ENCODE data around the gene FMNL2. TPM values are rescaled to one million over a fixed set of nuclear protein-coding genes. Genes with fewer than 3 reads are reported as not detected.

The FMNL2 gene
- total RNA-seq, 1 donor from 2014 or later: 34.3 TPM

DNA sequence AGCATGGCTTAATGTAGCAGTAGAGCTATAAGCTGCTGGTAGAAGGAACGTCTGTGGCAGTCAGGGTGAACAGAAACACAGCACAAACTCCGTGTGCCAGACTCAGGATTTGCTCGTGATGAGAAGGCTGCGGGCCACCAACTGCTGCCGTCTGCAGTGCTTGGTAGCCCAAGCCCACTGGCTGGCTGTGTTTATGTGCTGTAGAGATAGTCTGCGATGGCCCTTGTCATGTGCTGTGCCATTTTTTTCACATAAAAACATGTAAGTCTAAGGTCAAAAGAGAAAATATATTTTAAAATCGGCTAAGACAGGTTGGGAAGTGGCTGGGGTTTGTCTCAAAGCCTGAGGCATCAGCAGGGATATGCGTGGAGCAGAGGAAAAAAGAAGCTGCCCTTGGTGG lies 303.6 kb downstream of the FMNL2 start:
- Histone ChIP-seq H4K20me1 (ENCODE audit: insufficient read depth, low read length) (peaks cover 7% of the 10 kb centered on the region), H3K9ac (ENCODE audit: low read length) (no peak overlapping the region), H3K36me3 (ENCODE audit: insufficient read depth, low read length) (peaks cover 17% of the 10 kb centered on the region), H3K4me3 (ENCODE audit: insufficient read depth, low read depth, low read length) (no peak overlapping the region), H3K9me3 (ENCODE audit: insufficient read depth, low read depth, low read length) (no peaks in the 10 kb centered on the region), H3K4me1 (ENCODE audit: insufficient read depth, low read length) (no peaks in the 10 kb centered on the region), H3K27me3 (ENCODE audit: insufficient read depth, low read length) (no peaks in the 10 kb centered on the region), H3K79me2 (ENCODE audit: insufficient read depth, low read length) (no peaks in the 10 kb centered on the region), H2AFZ (ENCODE audit: low read depth, low read length) (no peak overlapping the region), H3K4me2 (ENCODE audit: low read length) (no peak overlapping the region), H3K27ac (ENCODE audit: low read depth, low read length) (no peak overlapping the region)
- TF ChIP-seq CTCF (IDR thresholded peaks at IDR 0.05; ENCODE audit: insufficient read depth, low read depth, low read length) (no peak), EZH2 (IDR thresholded peaks at IDR 0.05; ENCODE audit: insufficient read depth, low read length) (no peak)
- DNase-seq (ENCODE audit: low read depth): no peak
- peaks cover 11% of the 10 kb centered on the region for H3K4me1 Mint-ChIP-seq (ENCODE audit: low read depth, unreplicated experiment)
- peaks cover 26% of the 10 kb centered on the region for H3K36me3 Mint-ChIP-seq (ENCODE audit: low read depth, unreplicated experiment)
- H3K4me3 Mint-ChIP-seq (ENCODE audit: unreplicated experiment): no peak overlapping the region
- H3K27ac Mint-ChIP-seq (ENCODE audit: unreplicated experiment): no peak overlapping the region
- H3K27me3 Mint-ChIP-seq (ENCODE audit: low read depth, unreplicated experiment): no peaks in the 10 kb centered on the region
- H3K9me3 Mint-ChIP-seq (ENCODE audit: unreplicated experiment): no peaks in the 10 kb centered on the region
- FAIRE-seq: no peak

- Histone ChIP-seq H3K9me3 (ENCODE audit: insufficient read depth, low read depth, low read length) (no peaks in the 10 kb centered on the region), H4K20me1 (ENCODE audit: insufficient read depth, low read length) (no peaks in the 10 kb centered on the region), H3K27me3 (ENCODE audit: insufficient read depth, low read length) (no peaks in the 10 kb centered on the region), H2AFZ (ENCODE audit: low read depth, low read length) (no peak overlapping the region), H3K36me3 (ENCODE audit: insufficient read depth, low read length) (peaks cover 17% of the 10 kb centered on the region), H3K4me2 (ENCODE audit: low read length) (no peak overlapping the region), H3K4me3 (ENCODE audit: insufficient read depth, low read depth, low read length) (no peak overlapping the region), H3K9ac (ENCODE audit: low read length) (no peak overlapping the region), H3K27ac (ENCODE audit: low read depth, low read length) (no peak overlapping the region), H3K79me2 (ENCODE audit: insufficient read depth, low read length) (no peaks in the 10 kb centered on the region), H3K4me1 (ENCODE audit: insufficient read depth, low read length) (peaks cover 17% of the 10 kb centered on the region)
- Mint-ChIP-seq H3K4me1 (ENCODE audit: low read depth, unreplicated experiment) (peaks cover 17% of the 10 kb centered on the region), H3K36me3 (ENCODE audit: low read depth, unreplicated experiment) (peaks cover 19% of the 10 kb centered on the region), H3K27ac (ENCODE audit: unreplicated experiment) (no peak overlapping the region), H3K27me3 (ENCODE audit: low read depth, unreplicated experiment) (no peaks in the 10 kb centered on the region), H3K4me3 (ENCODE audit: unreplicated experiment) (no peak overlapping the region), H3K9me3 (ENCODE audit: unreplicated experiment) (no peaks in the 10 kb centered on the region)
- TF ChIP-seq CTCF (IDR thresholded peaks at IDR 0.05; ENCODE audit: insufficient read depth, low read depth, low read length) (no peak), EZH2 (IDR thresholded peaks at IDR 0.05; ENCODE audit: insufficient read depth, low read length) (no peak)
- DNase-seq (ENCODE audit: low read depth): no peak
- no peak for FAIRE-seq
Measured at GRCh38 chr2:152644189-152644873, 309.4 kb downstream of the FMNL2 start.

DNA sequence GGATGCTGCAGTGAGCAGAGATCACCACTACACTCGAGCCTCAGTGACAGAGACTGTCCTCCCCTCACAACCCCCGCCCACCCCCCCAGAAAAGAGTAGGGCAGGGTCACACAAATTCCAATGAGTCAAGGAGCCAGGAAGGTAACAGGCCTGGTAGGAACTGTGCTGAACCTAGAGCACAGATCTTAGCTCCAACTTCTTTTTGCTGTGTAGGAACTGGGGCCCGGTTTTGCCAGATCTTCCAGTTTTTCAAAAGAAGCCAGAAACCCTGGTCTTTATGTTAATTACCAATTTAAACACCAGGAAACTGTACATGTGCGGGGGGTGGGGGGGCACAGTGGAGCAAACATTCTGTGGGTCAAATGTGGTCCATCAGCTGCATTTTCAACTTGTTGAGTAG lies 311.3 kb downstream of the FMNL2 start:
- no peak overlapping the region for H2AFZ ChIP-seq (ENCODE audit: low read depth, low read length)
- H3K4me1 Mint-ChIP-seq (ENCODE audit: low read depth, unreplicated experiment): peaks cover 17% of the 10 kb centered on the region
- H3K27me3 ChIP-seq (ENCODE audit: insufficient read depth, low read length): no peaks in the 10 kb centered on the region
- H3K4me1 ChIP-seq (ENCODE audit: insufficient read depth, low read length): peaks cover 17% of the 10 kb centered on the region
- TF ChIP-seq CTCF (IDR thresholded peaks at IDR 0.05; ENCODE audit: insufficient read depth, low read depth, low read length) (no peak), EZH2 (IDR thresholded peaks at IDR 0.05; ENCODE audit: insufficient read depth, low read length) (no peak)
- no peaks in the 10 kb centered on the region for H3K79me2 ChIP-seq (ENCODE audit: insufficient read depth, low read length)
- peak overlapping the region; percentile 31 for H3K27ac ChIP-seq (ENCODE audit: low read depth, low read length)
- H3K4me3 Mint-ChIP-seq (ENCODE audit: unreplicated experiment): no peak overlapping the region
- peaks cover 8% of the 10 kb centered on the region for H3K36me3 Mint-ChIP-seq (ENCODE audit: low read depth, unreplicated experiment)
- H3K27ac Mint-ChIP-seq (ENCODE audit: unreplicated experiment): no peak overlapping the region
- H3K4me3 ChIP-seq (ENCODE audit: insufficient read depth, low read depth, low read length): no peak overlapping the region
- H3K9me3 Mint-ChIP-seq (ENCODE audit: unreplicated experiment): no peaks in the 10 kb centered on the region
- H3K27me3 Mint-ChIP-seq (ENCODE audit: low read depth, unreplicated experiment): no peaks in the 10 kb centered on the region
- H3K9ac ChIP-seq (ENCODE audit: low read length): no peak overlapping the region
- no peak for FAIRE-seq
- peaks cover 5% of the 10 kb centered on the region for H3K36me3 ChIP-seq (ENCODE audit: insufficient read depth, low read length)
- no peak for DNase-seq (ENCODE audit: low read depth)
- H4K20me1 ChIP-seq (ENCODE audit: insufficient read depth, low read length): no peaks in the 10 kb centered on the region
- H3K4me2 ChIP-seq (ENCODE audit: low read length): no peak overlapping the region
- no peaks in the 10 kb centered on the region for H3K9me3 ChIP-seq (ENCODE audit: insufficient read depth, low read depth, low read length)

Data from astrocyte (in vitro differentiated cells and primary cell).